ENCODE data around the gene PLA2G1B.
"Not testable (repeated sequence)": the region's sequence is repeated elsewhere in the genome, so short reads cannot be mapped to it uniquely, and the experiment has no call there.

Gene PLA2G1B

DNA sequence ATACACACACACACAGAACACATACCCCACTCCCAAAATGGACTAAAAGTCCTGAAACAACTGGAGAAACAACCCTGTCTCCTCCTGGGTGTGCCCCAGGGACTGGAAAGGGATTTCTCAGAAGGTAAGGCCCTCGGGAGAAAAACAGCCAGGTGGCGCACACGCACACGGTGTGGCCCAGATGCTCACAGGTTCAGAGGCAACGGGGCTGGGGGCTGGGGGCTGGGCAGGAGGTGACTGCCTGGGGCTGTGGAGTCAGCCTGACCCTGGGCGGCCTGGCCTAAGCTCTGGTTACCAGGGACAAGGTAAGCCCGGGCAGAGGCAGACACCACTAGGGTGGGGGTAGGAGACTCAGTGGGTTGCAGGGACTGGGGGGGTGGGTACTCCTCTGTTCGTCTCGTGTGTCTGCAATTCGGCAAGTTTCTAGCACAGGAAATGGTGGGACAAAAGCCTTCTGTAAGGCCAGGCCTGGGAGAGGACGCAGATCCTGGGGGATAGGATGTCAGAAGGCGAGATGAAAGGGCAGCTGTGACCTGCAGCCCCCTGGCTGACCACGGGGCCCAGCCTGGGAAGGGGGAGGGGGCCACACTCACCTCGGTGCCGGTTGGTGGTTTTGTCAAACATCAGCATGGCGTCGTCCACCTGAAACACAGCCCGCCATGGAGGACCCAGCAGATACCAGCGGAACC, 31.0 kb upstream of the PLA2G1B start:
- peak; percentile 60 for DNase-seq (ENCODE audit: low spot score)

DNA sequence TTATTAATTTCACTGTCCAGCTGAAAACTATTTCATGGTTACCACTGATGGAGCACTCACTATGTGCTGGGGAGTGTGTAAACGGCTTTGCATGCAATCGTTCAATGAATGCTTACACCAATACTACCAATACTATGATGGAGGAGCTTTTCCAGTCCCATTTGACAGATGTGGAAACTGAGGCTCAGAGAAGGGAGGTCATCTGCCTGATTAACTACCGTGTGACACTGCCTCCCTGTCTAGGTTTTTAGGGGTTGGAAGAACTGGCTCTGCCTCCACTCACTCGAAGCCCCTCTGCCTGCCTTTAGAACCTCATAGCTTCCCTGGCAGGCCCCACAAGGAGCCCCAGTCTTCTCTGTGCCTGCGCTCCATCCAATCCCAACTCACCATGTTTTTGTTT, 29.5 kb upstream of the PLA2G1B start:
- DNase-seq (ENCODE audit: low spot score), result no peak

DNA sequence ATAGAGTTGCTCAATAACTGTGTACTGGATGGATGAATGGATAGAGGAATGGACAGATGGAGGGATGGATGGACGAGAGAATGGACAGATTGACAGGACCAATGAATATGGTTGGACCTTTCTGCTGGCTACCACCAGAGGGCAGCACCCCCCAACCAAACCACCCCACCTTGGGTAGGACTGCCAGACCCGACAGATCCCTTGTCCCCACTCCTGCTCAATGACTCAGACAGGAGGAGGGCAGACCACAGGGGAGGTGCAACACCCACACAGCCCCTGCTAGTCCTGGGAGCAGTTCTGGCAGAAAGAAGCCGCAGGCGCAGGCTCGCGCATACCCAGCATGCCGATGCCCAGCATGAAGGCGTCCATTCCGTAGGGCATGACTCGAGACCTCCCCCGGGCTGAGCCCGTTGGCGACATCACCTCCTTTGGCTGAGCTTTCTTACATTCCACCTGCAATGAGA, 29.0 kb upstream of the PLA2G1B start:
- DNase-seq (ENCODE audit: low spot score), result peak; percentile 92

DNA sequence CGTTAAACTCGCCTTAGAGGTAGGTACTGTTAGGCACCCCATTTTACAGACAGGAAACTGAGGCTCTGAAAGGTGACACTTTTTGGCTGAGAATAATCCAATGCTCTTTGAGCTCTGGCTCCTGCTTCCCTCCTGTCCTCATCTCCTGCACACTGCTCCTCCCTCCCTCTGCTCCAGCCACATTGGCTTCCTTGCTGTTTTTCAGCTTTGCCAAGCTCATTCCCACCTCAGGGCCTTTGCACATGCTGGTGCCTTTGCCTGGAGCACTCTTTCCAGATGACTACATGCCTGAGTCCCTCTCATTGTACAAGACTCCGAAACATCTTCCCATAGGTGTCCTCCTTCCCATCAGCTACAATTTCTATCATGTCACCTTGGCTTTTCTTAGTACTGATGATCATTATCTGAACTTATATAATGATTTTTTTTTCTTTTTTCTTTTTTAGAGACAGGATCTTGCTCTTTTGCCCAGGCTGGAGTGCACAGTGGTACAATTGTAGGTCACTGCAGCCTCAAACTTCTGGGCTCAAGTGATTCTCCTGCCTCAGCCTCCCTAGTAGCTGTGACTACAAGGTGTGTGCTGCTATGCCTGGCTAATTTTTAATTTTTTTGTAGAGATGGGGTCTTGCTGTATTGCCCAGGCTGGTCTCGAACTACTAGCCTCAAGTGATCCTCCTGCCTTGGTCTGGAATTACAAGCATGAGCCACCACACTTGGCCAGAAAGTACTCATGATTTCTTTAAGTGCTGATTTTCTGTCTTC, 26.2 kb upstream of the PLA2G1B start:
- no peak for DNase-seq (ENCODE audit: low spot score)

DNA sequence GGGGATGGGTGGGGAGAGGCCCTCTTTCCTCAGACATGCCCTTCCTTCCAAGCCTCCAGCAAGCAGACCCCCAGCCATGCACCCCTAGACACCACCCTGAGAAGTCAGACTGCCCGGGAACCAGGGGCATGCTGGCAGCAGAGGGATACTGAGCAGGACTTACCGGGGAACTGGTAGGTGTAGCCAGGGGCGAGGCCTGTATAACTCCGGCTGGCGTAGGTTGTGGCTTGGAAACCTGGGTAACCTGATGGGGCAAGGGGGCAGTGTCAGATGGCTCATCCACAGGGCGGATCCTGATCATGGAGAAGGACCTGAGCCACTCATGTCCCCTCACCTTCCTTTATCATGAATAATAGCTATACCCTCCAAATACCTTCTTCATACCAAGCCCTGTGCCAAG, 25.6 kb upstream of the PLA2G1B start:
- DNase-seq (ENCODE audit: low spot score), result no peak

DNA sequence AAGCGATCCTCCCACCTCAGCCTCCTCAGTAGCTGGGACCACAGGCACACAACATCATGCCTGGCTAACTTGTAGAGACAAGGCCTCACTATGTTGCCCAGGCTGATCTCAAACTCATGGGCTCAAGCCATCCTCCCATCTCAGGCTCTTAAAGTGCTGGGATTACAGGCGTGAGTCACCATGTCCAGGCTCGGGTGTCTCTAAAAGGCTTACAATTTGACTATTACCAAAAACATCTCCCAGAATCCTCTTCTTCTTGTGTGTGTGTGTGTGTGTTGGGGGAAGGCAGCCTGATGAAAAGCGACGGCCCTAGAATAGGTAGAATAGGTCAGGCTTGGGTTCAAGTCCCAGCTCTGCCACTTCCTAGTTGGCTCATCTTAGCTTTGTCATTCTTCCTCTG, 24.5 kb upstream of the PLA2G1B start:
- DNase-seq (ENCODE audit: low spot score), result no peak

DNA sequence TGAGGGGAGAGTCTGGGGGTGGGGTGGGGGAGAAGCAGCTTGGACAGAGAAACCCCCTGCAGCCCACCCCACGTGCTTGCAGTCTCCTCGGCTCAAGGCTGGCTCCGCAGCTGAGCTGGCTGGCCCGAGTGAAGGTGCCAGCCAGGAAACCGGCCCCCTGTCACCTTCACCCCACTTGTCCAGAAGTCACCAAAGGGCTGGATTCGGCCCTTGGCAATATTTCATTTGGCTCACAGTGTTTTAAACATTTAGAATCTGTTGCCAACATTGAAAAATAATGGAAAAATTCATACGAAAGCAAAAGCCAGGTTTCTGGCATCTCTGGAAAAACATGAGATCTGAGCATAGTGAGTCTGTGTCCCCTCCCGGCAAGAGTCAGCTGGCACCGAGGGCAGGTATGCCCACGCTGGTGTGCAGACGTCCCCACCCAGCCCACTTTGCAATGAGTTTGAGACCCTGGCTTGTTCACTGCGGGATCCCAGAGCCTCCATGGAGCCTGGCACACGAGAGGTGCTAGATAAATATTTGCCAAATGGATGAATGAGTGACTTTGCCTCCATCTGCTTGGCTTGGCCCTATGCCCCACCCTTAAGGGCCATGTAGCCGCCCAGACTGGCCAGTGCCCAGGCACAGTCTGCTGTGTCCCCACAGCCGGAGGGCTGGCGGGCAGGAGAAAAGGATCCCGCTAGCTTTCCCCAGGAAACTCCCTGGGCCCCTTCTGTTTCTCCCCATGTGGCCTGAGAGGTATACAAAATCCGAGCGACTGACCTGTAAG, 23.2 kb upstream of the PLA2G1B start:
- no peak for DNase-seq (ENCODE audit: low spot score)

DNA sequence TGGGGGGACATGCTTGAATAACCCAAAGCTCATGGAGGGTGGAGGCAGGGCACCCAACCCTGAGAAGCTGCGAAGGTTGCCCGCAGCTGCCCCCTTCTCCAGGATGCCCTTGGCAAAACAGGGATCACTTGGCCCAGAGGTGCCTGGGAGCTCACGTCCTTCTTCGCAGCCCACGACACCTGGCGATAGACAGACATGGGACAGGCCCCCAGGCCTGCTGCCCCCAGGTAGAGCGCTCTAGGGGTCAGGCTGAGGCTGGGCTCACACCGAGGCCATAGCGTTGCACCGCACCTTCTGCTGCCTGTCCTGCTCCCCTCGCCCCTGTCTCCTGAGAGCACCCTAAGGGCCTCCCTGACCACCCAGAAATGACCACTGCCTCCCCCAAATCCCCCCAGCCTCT, 20.2 kb upstream of the PLA2G1B start:
- no peak for DNase-seq (ENCODE audit: low spot score)

DNA sequence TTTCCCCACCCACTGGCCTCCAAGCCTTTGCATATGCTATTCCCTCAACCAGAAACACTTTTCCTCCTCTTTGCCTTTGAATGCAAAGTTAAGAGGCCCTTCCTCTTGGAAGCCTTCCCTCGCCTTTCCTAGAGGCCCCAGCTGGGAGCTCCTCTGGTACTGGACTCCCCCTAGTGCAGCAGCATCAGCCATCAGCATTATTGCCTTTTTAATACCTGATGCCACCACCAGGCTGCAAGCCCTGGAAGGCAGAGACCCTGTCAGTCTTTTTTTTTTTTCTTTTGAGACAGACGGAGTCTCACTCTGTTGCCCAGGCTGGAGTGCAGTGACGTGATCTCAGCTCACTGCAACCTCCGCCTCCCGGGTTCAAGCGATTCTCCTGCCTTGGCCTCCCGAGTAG, 19.1 kb upstream of the PLA2G1B start:
- no peak for DNase-seq (ENCODE audit: low spot score)

DNA sequence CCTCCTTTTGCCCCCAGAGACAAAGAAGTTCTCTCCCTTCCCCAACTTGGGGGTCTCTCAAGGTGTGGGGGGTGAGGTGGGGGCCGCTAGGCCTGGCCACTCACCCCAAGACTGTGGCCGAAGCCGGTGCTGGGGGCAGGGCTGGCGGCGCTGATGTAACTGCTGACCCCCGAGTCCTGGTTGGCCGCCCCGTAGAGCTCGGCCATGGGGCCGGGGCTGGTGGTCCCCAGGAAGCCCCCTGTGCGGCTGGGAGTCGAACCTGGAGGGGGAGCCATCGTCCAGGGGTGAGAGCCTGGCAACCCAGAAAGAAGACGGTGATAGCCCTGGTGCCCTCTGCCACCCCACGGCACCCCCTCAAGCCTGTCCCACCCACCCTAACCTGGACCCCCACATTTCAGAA, 18.5 kb upstream of the PLA2G1B start:
- DNase-seq (ENCODE audit: low spot score), result no peak

DNA sequence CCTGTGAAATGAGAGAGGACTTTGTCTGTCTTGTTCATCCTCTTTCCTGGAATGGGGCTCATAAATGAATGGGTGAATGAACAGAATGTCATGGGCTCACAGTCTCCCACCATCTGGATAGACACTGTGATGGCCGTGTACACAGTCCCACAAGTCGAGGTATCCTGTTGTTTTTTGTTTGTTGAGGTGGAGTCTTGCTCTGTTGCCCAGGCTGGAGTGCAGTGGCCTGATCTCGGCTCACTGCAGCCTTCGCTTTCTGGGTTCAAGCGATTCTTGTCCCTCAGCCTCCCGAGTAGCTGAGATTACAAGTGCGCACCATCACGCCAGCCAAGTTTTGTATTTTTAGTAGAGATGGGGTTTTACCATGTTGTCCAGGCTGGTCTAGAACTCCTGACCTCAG, 16.1 kb upstream of the PLA2G1B start:
- DNase-seq (ENCODE audit: low spot score), result no peak

DNA sequence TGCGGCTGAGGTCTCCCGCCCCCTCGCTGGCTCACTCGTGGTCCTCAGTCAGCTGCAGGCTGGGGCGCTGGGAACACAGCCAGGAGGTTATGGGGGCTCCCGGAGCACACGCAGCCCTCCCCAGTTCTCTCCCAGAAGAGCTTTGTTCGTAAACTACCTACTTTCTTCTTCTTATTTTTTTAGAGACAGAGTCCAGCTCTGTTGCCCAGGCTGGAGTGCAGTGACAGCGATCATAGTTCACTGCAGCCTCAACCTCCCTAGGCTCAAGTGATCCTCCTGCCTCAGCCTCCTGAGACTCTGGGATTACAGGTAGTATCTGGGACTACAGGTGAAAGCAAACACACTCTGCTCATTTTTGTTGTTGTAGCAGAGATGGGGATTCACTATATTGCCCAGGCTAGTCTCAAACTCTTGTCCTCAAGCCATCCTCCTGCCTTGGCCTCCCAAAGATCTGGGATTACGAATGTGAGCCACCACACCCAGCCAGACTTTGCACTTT, 15.5 kb upstream of the PLA2G1B start:
- DNase-seq (ENCODE audit: low spot score), result no peak

DNA sequence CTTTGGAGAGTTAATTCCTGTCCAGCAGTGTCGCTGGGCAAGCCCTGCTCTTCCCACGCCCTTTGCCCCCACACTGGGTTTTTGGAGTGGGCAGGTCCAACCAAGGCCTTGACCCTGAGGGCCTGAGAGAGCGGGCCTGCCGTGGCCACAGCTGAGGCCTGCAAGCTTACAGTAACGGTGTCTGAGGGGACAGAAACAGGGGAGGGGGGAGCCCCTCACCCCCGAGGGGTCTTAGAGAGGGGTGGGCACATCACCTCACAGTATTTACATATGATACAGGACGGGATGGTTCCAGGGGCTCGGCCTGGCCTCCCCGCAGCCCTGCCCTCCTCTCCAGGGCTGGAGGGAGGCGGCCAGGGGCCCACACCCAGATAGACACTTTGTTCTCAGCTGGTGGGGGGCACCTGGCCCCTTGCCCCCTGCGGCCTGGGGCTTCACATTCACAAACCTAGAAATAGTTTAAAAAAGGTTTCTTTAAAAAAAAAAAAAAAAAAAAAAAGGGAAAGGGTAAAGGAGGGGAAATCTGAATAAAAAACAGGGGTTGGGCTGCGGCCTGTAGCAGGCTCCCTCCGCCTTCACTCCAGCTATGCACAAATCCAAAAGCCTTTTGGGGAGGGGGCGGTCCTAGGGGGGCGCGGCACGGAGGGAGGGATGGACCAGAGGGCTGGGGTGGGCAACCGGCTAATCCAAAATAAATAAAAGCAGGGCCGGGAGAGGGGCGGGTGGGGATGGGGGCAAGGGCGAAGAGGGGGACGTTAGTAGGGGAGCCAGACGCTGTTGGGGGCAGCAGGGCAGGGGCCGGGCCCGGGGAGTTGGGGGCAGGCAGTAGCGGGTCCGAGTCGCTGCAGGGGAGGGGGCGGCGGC, 14.8 kb upstream of the PLA2G1B start:
- peak; percentile 48 for DNase-seq (ENCODE audit: low spot score)

DNA sequence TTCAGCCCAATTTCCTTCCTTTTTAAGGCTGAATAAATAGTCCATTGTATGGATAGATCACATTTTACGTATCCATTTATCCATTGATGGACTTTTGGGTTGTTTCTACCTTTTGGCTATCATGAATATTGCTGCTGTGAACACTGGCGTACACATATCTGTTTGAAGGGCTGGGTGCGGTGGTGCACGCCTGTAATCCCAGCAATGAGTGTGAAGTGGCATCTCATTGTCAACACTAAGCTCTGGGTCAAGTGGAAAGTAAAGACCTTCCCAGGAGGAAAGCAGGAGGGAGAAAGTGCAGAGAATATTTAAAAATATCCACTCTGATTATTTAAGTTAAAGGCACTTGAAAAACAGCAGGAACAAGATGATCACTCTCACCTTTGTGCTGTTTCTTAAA, 11.7 kb upstream of the PLA2G1B start:
- DNase-seq (ENCODE audit: low spot score), result no peak

DNA sequence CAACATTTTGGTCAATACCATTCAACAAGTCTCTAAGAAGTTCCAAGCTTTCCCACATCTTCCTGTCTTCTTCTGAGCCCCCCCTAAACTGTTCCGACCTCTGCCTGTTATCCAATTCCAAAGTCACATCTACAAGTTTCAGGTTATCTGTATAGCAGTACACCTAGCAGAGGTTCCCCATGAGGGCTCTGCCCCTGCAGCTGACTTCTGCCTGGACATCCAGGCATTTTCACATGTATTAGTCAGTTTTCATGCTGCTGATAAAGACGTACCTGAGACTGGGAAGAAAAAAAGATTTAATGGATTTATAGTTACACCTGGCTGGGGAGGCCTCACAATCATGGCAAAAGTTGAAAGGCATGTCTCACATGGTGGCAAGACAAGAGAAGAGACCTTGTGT, 10.2 kb upstream of the PLA2G1B start:
- DNase-seq (ENCODE audit: low spot score), result no peak

DNA sequence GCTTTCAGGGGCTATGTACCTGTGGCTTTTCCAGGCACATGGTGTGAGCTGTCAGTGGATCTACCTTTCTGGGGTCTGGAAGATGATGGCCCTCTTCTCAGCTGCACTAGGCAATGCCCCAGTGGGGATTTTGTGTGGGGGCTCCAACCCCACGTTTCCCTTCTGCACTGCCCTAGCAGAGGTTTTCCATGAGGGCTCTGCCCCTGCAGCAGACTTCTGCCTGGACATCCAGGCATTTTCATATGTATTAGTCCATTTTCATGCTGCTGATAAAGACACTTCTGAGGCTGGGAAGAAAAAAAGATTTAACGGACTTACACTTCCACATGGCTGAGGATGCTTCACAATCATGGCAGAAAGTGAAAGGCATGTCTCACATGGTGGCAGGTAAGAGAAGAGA, 8.8 kb upstream of the PLA2G1B start:
- DNase-seq (ENCODE audit: low spot score), result not testable (repeated sequence)

DNA sequence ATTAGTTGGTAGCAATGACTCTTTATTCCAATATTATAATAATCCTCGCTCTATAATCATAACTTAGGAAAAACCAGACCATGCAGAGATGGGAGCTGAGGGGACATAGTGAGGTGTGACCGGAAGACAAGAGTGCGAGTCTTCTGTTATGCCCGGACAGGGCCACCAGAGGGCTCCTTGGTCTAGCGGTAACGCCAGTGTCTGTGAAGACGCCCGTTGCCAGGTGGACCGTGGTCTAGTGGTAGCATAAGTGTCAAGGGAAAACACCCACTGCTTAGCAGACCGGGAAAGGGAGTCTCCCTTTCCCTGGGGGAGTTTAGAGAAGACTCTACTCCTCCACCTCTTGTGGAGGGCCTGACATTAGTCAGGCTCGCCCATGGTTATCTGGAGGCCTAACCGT, 7.9 kb upstream of the PLA2G1B start:
- peak; percentile 26 for DNase-seq (ENCODE audit: low spot score)

DNA sequence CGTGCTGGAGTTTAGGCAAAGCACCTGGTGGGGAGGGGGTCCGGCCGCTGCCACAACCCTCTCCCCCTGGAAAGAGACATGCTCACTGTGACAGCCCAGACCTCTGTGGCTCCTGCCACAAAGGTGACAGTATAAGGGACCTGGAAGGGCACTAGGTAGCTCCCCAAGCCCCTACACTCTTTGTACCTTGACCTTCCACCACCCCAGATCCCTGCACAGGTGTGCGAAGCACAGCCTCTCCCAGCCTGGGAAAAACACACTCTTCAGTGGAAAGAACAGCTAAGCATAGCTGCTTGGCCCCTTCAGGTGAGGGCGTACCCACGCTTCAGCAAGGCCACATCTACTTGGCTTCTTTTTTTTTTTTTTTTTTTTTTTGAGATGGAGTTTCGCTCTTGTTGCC, 4.9 kb upstream of the PLA2G1B start:
- no peak for DNase-seq (ENCODE audit: low spot score)

DNA sequence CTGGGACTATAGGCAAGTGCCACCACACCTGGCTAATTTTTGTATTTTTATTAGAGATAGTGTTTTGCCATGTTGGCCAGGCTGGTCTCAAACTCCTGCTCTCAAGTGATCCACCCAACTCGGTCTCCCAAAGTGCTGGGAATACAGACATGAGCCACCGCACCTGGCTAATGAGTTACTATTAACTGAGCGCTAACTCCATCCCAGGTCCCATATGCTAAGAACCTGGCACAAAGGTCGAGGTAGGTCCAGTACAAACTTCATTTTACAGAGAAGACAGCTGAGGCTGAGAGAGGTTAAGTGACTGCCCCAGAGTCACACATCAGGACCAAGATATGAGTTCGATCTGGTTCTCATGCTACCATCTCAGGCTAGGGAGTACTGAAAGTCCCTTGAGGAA, 4.5 kb upstream of the PLA2G1B start:
- no peak for DNase-seq (ENCODE audit: low spot score)

DNA sequence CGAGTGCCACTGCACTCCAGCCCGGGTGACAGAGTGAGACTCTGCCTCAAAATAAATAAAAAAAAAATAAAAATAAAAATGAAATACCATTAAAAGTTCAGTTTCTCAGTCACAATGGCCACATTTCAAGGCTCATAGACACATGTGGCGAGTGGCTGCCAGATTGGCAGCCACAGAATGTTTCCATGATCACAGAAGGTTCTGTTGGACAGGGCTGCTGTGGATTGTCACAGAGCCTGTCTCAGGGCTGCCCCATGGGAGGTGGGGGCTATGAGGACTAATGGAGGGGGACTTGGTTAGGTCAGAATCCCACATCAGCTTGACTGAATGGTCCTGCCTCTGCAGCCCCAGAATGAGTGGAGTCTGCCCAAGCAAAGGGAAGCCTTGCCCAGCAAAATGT, 3.8 kb upstream of the PLA2G1B start:
- no peak for DNase-seq (ENCODE audit: low spot score)

DNA sequence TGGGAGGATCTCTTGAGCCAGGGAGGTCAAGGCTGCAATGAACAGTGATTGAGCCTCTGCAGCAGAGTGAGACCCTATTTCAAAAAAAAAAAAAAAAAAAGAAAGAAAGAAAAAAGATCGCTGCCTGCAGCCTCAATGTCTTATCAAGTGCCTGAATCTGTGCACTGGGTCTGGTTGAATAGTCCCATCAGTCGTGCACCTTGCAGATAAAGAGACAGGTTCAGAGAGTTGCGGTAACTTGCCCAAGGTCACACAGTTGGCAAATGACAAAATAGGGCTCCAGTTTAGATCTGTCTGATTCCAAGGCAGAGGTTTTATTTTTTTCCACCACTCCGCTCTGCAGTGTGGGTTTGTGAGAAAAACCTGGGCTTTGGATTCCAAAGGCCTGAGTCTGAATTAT, 649 bp upstream of the PLA2G1B start:
- no peak for DNase-seq (ENCODE audit: low spot score)

Measured in iPS-NIHi11 (cell line).